ENCODE data around the gene ADARB2.

Gene ADARB2

DNA sequence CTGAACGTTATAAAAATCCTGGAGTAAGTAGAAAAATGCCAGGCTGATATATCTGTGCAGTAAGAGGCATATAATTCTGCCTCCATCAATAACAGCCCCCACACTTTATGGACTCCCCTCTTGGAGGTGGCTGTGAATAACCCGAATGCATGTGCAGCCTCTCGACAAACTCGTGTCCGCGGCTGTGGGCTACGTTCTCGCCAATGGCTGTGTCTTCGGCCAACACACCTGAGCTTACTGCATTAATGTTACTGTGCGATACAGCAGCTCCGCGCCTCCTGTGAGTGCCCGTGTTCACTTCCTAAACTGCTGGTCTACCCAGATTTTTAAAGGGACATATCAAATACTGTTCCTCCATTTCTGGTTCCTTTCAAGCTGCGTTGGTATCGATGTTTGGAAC lies 209.4 kb downstream of the ADARB2 start:
- DNase-seq (ENCODE audit: low read depth, low spot score) = no peak

DNA sequence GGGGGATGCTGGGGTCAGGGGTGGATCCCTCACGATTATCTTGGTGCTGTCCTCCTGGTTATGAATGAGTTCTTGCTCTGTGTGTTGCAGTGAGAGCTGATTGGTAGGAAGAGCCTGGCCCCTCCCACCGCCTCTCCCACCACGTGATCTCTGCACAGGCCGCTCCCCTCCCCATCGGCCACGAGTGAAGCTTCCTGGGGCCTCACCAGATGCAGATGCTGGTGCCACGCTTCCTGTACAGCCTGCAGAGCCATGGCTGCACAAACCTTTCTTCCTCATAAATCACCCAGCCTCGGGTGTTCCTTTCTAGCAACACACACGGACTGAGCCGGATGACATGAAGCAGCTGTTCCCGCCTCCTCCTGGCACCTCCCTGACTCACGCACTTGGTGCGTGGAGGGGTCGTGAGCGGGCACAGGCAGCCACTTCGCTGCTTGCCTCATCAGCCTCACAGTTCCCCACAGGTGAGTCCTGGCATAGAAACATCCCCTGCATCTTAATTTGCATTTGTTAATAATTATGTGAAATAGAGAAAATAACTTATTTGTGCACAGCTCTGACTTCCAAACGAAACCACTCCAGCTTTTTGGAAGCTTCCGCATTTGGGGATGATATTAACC lies 210.8 kb downstream of the ADARB2 start:
- DNase-seq (ENCODE audit: low read depth, low spot score) = no peak

DNA sequence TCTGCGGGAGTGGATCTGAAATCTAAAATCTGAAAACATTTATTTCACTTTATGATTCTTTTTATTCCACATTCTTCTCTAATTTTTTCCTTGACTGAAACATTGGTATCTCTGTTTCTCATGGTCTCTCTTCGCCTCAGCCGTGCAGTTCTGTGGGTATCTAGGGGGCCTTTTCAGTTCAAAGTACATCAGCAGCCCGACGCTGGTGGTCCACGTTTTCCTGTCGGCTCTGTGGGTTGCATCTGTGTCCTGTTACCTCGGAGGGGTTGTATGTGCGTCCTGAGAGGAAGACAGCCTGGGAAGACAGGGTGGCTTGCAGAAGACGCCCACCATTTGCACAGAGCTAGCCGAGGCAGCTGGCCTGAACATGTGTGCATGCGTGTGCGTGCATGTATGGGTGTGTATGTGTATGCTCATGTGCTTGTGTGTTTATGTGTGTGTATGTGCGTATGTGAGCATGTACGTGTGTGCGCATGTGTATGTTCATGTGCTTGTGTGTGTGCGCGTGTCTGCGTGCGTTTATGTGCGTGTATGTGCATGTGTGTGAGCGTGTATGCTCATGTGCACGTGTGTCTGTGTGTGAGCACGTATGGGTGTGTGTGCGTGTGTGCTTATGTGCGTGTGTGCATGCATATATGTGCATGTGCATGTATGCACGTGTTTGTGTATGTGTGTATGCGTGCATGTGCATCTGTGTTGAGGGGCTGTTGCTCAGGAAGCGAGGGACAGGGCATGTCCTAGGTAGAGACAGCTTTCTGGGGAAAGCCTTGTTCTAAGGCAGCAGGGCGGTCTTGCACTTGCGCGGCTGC lies 211.8 kb downstream of the ADARB2 start:
- no peak for DNase-seq (ENCODE audit: low read depth, low spot score)

DNA sequence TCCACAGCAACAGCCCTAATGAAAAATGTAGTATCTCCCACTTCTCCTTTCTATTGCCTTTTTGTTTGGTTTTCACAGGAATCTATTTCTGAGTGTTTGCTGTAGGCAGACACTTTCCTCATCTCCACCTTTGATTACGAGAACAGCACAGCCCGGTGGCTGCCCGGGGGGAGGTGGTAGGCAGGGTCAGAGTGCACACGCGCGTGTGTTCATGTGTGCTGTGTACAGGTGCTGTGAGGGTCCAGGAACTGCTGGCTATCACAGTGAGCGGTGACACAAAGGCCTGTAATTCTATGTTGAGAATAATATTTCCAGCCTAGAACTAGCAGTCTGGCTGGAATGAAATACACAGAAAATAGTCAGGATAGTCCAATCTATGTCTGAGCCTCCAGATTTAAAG lies 212.8 kb downstream of the ADARB2 start:
- DNase-seq (ENCODE audit: low read depth, low spot score) = no peak

DNA sequence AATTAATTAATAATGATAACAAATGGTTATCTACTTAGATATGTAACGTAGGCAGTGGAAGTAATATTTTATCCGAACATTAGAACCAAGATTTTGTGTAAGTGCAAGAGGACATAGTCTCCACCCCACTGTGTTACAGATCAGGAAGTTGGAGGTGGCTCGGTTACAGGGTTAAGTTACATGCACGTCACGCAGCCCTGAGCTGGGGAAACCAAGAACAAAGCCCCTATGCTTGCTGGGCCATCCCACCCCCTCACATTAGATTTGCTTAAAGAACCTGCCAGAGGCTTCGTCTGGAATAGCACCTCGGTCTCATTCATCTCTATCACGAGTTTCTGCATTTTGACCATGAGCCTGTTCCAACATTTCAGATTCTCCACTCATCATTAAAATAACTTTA lies 214.1 kb downstream of the ADARB2 start:
- DNase-seq (ENCODE audit: low read depth, low spot score) = no peak

DNA sequence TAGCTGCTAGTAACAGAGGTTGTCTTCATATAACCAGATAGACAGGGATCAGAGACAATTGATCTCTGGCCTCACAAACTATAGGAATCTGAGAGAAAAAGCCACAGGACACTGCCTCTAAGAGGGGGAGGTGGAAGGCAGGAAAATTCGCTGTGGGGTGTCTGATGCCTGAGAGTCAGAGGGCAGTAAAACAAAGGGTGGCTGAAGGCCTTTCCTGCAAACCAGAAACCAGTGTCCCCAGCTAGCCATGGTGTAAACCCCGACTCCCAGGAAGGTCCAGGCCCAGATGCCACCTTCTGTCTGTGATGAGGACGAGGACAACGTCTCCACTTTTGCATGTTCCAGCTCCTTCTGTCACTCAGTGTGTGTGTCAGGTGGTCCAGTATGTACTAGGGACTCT lies 215.1 kb downstream of the ADARB2 start:
- DNase-seq (ENCODE audit: low read depth, low spot score) = no peak

DNA sequence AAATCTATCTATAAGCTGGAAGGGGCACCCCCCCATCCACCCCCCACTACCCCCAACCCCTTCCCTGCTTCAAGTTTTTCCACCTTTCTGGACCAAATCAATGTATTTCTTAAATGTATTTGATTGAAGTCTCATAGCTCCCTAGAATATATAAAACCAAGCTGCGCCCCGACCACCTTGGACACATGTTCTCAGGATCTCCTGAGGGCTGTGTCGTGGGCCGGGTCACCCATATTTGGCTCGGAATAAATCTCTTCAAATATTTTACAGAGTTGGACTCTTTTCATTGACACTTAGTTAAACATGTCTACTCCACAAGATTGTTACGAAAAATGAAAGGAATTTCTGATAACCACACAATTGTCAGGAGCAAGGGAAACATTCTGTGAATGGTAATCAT lies 215.6 kb downstream of the ADARB2 start:
- DNase-seq (ENCODE audit: low read depth, low spot score) = no peak

DNA sequence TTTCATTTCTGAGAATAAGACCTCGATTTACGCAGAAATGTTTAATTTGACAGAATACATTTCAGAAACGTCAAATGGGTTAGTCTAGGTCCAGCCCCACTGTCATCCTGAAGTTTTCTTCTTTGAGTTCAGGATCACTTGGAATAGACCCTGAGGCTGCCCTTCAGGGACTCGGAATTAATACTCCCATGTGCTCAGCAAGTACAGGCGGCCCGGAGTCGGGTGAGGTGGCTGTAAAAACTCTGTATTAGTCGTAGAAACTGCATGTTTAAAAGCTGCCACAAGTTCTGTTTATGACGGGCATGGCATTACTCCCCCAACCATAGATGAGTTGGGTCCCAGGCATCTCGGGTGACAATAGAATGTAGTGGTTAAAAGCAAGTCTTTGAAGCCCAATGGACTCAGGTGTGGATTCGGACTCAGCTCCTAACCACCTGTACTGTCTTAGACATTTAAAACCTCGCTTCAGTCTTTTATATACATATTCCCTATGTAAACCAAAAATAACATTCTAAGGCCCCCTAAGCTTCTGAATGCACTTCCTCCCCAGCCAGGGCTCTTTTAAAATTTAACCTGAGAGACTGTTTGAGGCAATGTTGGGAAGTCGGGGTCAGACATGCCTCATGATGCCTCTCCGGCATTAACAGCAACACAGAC lies 216.3 kb downstream of the ADARB2 start:
- no peak for DNase-seq (ENCODE audit: low read depth, low spot score)

DNA sequence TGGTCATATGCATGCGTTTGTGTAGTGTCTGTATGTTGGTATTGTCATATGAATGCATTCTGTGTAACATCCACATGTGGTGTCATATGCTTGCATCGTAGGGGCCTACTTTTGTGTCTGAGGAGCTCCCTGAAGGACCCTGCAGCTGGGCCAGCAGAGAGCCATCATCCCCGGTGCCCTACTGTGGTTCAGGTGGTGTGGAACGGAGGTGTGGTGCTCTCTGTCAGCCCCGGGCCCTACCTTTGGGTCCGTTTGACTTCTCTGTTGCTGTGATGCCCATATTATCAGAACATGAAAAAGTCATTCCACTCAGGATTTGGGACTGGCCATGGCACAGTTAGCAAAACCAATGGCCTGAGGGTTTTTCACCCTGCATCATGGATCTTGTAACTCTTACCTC lies 217.9 kb downstream of the ADARB2 start:
- no peak for DNase-seq (ENCODE audit: low read depth, low spot score)

DNA sequence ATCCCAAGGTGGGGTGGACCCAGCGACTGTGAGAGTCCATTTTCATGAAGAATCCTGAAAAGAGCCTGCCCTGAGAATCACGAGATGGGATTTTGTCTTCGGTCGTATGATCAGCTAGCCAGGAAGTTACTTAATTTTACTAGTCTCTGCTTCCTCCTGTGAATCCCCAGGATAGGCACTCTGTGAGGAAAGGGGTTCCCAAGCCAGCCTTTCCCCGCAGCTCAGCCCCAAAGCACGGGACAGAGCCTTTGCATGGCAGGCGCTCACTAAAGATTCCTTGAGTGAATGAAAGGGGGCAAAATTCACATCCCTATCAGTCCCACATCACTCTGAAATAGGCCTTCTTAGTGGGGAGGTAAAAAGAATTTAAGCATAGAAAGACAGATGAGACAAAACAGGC lies 219.6 kb downstream of the ADARB2 start:
- no peak for DNase-seq (ENCODE audit: low read depth, low spot score)

DNA sequence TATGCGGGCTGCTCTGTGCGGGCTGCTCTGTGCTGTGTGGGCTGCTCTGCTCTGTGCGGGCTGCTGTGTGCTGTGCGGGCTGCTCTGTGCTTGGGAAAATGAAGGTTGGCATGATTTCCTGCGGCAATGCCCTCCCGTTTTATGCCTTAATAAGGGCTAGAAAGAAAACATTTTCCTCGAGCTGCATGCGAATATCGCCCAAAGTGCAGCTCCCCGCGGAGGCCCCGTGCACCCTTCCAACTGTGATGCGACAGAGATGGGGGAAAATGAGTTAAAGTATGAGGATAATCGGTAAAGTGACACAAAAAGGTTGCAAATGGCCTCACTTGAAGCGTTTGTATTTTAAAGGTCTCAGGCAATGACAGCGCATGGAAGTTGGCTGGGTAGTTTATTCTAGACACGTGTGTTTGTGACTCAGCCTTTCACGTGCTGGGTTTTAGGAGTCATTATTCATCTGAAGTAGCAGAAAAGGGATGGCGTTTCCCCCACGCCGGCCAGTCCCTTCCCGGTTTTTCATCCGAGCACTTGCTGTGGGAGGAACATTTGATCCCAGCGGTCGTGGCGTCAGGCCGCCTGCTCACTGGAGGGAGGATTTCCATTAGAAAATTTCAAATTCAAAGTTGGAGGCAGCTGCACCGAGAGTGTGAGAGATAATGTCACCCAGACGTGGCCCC lies 220.7 kb downstream of the ADARB2 start:
- no peak for DNase-seq (ENCODE audit: low read depth, low spot score)

DNA sequence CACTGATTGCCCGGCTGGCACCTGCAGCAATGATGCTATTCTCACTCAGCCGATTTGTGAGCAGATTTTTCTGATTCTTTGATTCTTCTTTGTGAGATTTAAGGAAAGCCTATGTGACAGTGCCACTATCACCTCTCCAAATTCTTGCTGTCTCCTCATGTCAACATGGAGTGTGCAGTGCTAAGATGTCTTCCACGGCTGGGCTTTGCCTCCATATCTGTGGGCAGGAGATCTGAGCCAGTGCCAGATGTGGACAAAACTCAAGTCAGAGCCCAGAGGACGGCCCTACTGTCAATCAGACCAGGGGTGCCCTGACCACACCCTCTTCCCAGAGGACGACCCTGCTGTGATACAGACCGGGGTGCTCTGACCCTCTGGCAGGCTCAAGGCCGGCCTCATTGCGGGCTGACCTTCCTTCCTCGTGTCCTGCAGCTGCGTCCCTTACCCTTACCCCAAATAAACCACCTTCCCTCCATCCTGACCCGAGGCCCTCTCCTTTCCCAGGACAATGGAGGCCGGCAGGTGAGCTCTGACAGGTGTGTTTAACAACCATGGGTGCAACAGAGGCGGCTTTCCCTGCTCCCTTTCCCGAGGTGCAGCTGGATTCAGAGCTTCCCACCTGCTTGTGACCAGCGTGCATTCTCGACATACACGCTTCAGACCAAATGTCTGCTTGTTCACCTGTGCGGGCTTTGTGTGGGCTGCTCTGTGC lies 221.4 kb downstream of the ADARB2 start:
- no peak for DNase-seq (ENCODE audit: low read depth, low spot score)

DNA sequence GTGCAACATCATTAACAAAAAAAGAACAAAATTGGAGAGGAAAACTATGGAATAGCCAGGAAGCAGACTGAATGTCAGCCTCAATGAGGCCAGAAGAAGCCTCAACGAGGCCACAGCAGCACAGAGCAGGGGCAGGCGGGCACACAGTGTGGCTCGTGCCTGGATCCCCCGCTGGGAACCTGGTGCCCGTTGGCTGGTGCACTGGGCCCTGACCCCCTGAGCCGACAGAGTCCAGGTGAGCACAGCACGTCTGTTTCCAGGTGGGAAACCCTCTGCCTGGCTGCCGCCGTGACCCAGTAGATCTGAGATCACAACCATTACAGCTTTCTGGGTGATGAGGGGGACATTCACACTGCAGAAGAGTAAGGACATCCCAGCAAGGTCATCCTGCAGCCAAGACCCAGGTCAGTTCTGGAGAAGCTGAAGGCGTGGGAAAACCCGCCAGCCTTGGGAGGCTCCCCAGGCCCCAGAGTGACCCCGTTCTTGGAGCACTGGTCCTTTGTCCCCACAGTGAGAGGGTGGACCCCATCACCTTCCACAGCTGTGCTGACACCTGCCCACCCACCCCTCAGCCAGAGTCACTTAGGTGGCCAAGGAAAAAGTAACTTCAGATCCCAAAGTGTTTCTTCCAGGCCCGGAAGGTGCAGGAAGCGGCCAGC lies 222.1 kb downstream of the ADARB2 start:
- no peak for DNase-seq (ENCODE audit: low read depth, low spot score)

DNA sequence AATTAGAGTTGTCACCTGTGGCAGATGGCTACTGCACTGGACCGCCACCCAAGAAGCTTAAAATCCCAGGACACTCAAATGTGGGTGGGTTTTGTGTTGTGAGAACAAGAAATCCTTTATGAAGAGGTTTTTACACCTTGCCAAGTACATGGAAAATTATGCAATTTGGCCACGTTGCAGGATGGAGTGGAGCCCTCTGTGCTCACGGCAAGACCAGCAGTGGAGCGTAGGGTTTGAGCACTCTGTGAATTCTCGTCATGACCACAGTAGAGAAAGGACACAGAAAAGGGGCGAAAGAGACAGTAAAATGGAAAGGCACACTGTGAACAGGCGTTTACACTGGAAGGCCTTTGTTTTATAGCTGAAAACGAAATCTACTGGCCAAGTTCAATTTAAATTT lies 222.6 kb downstream of the ADARB2 start:
- no peak for DNase-seq (ENCODE audit: low read depth, low spot score)

DNA sequence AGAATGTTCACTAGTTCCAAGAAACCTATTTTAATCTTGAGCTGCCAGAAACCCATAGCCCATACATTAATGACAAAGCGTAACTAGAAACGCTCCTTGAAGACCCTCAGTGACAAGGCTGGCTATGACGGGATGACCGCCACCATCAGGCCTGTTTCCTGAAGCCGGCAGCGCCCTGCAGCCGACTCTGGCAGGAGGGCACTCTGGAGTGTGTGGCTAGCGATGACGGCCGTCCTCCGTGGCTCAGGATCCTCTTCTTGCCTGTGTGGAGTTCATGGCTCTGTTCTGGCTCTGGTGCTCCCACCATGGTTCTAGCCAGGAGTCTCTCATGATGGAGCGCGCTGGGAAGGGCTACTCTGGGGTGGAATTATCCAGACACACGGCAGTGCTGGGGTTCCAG lies 224.1 kb downstream of the ADARB2 start:
- DNase-seq (ENCODE audit: low read depth, low spot score) = no peak

DNA sequence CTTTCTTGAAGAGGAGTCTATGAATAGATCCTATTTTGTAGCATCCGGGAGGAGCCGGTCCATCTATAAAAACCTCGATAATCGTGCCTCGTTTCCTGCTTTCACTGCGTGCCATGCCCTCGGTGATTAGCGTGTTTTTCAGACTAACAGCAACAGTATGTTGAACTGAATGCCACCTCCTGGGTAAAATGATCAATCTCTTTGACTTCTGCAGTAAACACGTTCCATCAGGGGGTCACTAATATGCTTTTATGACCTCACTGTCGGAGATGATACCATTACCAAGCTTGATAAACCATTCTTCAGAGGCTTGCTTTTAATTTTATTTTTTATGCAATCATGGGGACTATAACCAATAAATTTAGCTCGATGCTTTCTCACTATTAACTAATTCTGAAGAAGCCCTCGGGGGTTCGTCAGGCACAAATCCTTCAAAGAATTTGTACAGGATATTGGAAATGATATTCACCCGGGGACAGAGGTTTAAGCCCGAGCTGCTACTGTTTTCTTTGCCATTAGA lies 228.3 kb downstream of the ADARB2 start:
- DNase-seq (ENCODE audit: low read depth, low spot score) = no peak

DNA sequence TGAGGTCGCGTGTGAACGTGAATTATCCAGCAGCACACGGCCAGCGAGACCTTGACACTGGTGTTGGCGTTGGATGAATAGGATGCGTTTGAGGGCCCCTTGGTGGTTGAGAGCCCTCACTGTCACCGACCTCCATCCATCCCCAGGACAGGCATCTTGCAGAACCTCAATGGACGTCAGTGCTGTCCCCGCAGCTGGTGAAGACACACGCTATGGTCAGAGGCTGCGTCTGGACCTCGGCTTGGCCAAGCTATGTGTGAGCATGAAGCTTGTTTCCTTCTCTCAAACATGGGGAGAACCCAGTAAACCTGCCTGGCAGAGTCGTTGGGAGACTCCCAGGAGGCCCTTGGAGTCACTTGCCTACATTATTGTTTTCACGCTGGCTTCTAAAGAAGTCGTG lies 229.2 kb downstream of the ADARB2 start:
- no peak for DNase-seq (ENCODE audit: low read depth, low spot score)

DNA sequence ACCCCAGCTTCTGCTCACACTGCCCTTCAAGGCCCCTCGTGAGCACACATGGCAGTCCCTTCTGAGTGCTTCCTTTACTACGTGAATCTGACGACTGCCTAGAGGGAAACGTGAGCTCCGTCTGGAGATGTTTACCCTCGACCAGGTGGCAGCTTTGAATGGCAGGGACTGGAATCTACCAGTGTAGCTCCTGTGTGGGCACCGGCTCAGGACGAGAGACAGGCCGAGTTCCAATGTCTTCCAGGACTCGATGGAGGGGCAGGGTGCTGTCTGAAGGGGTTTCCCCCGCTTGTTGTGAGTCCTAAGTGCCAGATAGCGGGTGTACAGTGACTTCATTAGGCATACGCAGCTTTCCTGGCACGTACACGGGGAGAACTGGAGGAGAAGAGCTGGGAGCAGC lies 229.9 kb downstream of the ADARB2 start:
- DNase-seq (ENCODE audit: low read depth, low spot score) = no peak

DNA sequence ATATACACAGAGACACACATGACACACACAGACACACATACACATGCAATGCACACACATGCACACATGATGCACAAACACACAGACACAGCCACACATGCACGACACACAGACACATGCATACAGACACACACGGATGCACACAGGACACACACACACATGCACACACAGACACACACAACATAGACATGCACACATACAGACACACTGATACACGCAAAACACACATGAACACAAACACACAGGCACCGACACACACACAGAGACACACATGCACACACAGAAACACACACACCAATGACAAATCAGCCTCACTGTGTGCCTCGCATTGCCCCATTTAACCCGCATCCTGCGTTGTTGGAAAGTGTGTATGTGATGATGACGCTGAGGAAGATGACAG lies 232.4 kb downstream of the ADARB2 start:
- DNase-seq (ENCODE audit: low read depth, low spot score) = no peak

DNA sequence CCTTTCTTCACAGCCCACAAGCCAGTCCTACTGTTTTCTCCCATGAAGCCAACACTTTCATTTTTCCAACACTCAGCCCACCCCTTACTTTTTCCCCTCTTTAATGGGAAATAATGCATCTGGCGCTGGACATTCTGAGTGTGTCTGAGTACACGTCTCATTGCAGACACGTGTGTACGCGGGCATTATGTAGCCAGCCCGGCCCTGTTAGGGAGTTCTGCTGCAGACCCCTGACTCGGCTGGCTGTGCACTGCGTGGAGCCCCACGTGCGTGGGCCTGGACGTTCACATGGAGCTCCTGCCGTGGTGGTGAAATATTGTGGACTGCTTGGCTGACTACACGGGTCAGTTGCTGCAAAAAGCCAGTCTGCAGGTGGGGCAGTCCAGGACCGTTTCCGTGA lies 233.0 kb downstream of the ADARB2 start:
- DNase-seq (ENCODE audit: low read depth, low spot score) = no peak

DNA sequence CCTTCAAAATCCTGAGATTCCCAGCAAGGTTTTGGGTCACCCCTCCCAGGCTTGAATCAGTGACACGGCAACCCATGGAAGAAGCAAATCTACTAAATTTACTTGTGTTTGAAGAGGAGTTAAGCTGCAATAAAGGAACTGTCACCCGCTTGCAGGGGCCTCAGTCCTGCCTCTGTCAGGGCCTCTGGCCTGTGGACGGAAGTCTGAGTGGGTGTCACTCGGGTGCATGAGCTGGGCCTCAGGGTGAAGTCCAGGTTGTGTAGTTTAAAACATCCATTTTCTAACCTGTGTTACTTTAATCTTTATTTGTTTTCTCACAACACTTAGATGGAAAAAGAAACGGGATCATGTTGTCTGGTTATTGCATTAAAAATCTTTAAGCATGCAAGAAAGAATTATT lies 234.9 kb downstream of the ADARB2 start:
- no peak for DNase-seq (ENCODE audit: low read depth, low spot score)
